Activated T-cell treated with anti-CD3 and anti-CD28 coated beads for 24 hours (primary cell): ENCODE results near the gene MEIS3.
A peak's percentile ranks its signal among the peaks of the same experiment; 100 is the strongest.

Experiments
- DNase-seq: peaks from one replicate; pipeline ENCODE4 v3.0.0-alpha.2; 2020; ENCODE audit warnings: low read depth

The MEIS3 gene

DNA sequence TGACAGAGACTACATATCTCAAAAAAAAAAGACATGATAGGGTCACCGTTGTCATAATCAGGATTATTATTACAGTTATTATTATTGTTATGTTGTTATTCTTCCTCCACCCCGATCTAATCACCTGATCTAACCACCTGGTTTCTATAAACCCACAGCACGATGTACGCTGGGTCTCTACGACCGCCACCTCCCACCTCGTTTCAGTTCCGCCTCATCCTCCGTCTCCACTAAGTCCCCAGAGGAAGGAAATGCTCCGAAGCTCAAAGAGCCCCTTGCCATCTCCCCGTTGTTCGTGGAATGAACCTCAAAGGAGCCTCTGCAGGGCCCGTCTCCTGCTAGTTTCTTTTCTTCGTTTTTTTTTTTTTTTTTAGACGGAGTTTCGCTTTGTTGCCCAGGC is 15.9 kb upstream of the MEIS3 start:
- no peak for DNase-seq

DNA sequence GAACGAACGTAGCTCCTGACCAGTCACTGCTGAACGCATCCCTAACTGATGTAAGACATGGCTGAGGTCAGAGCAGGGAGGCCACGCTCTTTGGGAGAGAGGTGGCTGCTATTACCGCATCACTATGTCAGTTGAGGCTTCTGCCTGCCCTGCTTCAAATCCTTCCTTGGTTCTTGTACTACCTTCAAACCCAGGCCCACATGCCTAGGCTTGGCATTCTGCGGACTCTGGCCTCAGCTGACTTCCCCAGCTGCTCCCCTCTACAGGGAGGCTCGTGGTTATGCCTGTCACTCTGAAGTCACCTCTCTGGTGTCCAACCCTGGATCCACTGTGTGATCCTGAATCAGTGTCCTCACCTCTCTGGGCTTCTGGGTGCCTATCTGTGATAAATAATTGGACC is 14.8 kb upstream of the MEIS3 start:
- DNase-seq = no peak

DNA sequence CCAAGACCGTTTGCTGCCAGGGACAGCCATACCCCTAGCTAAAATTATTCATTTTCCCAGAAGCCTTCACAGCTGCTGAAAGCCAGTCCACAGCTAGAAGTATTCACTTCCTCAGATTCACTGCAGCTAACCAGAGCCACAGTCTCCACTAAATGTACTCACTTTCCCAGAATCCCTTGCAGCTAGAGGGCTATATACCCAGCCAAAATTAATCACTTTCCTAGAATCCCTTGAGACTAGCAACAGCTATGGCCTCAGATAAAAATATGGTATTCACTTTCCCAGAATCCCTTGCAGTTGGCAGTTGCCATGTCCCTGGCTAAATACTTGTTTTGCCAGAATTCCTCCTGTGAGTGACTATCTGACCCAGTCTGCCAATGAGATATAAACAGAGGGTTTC is 13.8 kb upstream of the MEIS3 start:
- DNase-seq = no peak

DNA sequence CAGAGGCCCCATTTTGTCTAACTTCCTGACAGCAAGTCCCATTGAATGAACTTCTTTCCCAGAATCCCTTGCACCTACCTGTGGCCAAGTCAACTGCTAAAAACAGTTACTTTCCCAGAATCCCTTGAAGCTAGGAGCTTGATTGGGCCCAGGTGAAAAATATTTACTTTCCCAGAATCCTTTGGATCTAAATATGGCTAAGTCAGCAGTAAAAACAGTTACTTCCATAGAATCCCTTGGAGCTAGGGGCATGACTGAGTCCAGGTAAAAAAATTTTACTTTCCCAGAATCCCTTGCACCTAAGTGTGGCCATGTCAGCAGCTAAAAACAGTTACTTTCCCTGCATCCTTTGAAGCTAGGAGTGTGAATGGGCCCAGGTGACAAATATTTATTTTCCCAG is 13.2 kb upstream of the MEIS3 start:
- no peak for DNase-seq

DNA sequence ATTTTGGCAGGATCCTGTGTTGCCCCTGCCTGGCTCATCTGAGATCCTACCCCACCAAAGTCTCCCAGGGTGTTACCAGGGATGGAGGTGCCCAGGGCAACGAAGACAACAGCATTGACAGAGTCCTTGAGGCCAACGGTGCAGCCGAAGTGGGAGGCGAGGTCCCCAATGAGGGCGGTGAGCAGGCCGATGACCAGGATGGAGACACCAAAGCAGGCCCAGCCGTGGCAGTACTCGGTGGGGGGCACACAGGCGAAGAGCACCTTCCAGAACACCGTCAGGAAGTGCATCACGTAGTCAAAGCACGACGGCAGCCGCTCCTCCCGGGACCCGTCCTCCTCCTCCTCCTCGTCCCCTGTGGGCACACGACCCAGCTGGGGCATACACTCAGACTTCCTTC is 12.8 kb upstream of the MEIS3 start:
- DNase-seq = no peak

DNA sequence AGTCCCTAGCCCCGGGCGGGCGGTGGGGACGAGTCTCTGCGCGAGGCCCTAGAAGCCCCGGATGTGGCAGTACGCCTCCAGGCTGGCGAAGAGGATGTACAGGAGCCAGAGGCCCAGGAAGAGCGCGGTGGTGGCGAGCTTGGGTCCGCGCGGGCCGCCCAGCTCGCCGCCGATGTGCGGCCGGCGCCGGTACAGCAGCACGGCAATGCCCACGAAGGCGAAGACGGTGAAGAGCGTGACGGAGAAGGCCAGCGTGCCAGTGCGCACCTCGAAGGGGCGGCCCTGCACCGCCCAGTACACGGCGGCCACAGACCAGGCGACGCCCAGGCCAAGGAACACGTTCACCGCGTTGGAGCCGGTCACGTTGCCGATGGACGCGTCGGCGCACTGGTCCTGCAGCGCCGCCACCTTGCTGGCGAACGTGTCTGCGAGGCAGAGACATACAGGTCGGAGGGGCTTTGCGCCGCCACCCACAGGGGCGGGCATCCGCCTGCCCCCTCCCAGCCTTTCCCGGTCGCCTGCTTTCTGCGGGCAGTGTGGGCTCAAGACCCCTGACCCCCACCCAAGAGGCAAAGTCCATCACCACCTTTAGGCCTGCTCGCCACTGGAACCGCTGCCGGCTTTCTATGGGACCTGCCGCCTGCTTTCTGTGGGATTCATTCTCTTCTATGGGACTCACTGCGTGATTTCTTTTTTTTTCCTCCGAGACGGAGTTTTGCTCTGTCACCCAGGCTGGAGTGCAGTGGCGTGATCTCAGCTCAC is 10.9 kb upstream of the MEIS3 start:
- no peak for DNase-seq

DNA sequence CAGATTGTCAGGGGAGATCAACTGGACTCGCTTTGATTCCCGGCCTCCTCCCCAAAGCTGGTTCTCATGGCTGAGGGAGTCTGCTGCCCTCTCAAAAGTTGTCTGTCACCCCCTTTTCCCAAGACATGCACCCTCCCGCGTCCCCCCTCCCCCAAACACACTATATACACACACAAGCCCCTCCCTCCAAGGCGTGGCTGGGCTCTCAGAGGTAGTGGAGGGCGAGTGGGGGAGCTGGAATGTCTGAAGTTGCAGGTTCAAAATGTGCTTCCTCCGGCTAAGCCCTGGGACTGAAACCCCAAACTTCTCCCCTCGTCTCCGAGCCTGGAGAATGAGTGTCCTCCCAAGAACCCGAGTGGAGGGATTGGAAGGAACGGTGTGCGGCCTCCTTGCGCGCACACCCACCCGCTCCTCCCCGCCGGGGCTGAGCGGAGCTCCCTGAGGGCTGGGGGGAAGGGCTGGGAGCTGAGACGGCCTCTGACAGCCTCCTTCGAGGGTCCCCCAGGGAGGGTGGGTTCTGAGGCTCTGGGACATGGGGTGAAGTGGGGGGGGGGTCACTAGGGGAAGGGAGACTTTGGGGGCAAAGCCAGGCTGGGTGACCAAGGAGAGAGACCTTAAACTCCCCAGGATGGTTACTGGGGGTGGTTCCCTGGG is 9.9 kb upstream of the MEIS3 start:
- no peak for DNase-seq

DNA sequence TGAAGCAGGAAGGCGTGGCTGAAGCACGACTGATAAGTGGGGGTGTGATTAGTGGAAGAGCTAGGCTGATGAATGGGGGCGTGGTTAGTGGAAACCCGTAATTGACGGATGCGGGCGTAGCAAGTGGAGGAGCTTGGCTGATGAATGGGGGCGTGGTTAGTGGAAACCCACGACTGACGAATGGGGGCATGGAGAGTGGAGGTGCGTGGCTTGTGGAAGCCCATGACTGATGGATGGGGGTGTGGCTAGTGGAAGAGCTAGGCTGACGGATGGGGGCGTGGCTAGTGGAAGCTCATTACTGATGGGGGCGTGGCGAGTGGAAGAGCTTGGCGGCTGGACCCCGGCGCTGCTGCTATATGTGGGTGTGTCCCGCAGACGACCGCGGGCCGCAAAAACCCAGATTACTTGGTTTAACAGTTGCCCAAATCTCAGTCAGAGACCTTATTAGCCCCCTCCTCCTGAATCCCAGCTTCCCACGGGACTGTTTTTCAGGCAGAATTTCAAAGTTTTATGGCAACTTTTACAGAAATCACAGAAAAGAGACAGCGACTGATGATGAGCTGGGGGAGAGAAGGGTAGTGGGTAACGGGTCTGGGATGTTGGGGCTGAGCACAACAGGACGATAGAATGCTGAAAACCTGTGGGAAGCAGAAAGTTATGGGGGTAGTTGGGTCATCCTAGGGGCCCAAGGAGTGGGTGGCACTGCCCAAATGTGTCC is 9.0 kb upstream of the MEIS3 start:
- DNase-seq = peak; percentile 82

DNA sequence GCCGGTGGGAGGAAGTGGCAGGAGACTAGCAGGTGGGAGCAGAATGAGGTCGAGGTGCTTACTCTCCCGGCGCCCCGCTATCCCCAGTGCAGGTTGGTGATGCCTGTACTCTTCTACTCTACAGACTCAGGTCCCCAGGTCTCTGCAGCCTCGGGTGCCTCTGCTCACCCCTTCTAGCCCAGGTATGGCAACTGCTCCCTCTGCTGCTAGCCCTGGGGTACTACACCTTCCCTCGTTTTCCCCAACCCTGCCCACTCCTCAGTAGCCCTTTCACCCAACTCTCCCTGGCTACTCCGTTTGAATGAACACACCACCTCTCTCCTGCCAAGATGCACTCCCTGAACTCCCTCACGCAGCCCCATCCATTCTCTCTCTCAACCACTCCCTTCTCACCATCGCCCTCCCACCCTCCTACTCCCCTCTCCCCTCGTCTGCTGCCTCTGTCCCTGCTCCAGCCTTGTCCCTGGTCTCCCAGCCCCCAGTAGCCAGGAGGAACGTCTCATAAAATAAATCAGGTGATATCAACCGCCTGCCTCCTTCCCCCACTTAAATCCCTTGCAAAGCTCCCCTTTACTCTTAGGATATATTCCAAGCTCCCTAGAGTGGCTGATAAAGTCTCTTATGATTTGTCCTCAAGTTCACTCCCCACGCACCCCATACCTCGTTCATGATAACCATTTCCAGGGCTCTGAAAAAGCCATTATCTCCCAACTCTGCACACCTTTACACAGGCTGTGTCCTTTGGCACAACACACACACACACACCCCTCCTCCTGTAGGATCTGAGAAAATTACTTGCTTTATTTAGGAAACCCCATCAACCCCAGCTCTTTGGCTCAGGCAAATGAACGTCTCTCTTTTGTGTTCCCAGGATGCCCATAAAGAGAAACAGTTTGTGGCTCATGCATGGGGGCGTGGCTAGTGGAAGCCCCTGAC is 8.2 kb upstream of the MEIS3 start:
- DNase-seq = peak; percentile 61

DNA sequence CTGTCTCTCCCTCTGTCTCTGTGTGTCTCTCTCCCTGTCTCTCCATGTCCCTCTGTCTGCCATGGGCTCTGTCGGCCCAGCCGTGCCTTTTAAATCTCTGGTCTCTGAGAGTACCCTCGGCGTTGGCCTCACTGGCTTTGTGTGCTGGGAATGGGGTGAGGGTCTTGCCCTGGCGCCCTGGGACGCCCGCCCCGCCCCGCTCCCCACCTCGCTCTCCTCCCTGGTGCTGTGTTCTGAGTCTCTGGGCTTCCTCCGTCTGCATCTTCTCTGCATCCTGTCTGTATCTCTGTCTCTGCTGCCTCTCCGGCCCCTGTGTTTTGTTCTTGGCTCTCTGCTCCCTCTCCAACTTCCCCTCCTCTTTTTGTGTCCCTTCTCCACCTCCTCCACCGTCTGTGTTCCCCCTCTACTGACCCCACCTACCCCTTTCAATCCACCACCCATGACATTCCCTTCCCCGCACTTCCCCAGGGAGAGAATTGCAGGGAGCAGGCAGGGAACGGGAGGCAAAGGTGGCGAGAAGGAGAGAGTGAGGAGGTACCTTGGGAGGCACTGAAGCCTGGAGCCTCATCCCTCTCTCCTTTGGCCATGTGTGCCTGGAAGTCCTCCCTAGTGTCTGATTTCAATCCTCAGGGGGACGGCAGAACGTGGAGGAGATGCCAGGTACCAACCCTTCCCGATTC is 4.0 kb upstream of the MEIS3 start:
- no peak for DNase-seq

DNA sequence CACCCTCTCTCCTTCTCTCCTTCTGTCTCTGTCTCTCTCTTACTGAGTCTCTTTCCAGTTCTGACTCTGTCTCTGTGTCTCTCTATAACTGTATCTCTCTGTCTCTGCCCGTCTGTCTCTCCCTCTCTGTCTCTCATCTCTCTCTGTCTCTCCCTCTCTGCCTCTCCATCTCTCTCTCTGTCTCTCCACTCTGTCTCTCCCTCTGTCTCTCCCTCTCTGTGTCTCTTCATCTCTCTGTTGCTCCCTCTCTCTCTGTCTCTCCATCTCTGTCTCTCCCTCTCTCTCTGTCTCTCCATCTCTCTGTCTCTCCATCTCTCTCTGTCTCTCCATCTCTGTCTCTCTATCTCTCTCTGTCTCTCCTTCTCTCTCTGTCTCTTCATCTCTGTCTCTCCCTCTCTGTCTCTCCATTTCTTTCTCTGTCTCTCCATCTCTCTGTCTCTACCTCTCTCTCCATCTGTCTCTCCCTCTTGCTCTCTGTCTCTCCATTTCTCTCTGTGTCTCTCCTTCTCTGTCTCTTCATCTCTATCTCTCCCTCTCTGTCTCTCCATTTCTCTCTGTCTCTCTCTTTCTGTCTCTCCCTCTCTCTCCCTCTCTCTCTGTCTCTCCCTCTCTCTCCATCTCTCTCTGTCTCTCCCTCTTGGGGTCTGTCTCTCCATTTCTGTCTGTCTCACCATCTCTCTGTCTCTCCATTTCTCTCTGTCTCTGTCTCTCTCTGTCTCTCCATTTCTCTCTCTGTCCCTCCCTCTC is 3.3 kb upstream of the MEIS3 start:
- DNase-seq = no peak

DNA sequence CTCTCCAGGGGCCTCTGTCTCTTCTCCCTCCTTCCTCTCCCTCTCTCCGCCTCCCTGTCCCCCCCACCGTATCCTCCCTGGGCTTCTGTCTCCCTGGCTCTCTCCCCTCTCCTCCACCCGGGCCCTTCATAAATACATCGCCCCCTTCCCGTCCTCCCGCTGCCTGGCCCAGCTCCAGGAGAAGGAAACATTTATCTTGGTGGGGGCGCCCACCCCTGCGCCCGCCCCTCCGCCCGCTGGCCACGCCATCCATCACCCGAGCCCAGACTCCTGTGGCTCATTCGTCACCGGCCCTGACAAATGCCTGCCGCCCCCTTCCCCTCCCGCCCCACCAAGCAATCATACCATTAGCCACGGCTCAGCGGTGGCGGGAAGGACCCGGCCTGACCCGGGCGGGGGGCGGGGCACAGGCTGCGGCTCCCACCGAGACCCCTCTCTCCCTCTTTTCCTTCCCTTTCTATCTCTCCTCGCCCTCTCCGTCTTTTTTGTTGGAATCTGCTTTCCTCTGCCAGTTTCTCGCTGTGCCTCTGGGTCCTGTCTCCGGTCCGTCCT is 2.6 kb upstream of the MEIS3 start:
- DNase-seq = no peak

DNA sequence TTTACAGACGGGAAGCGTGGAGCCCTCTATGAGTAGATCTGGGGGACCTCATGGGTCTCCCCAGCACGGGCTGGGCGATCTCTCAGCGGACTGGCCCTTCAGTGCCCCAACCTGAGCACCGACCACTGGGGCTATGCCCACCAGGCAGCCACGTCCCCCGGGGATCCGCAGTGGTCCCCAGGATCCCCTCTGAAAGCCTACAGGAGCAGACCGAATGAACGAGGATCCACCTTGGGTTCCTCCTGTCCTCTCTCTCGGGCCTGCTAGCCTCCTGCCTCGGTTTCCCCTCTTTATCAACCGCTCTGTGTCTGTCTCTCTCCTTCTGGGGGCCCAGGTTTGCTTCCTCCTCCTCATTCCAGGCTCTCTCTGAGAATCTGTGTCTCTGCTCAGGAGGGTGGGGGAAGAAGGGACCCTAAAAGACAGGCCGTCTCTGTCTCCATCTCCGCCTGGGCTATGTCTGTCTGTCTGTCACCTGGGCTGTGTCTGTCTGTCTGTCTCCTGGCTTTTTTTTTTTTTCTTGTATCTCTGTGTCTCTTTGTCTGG is 2.0 kb upstream of the MEIS3 start:
- DNase-seq = no peak

DNA sequence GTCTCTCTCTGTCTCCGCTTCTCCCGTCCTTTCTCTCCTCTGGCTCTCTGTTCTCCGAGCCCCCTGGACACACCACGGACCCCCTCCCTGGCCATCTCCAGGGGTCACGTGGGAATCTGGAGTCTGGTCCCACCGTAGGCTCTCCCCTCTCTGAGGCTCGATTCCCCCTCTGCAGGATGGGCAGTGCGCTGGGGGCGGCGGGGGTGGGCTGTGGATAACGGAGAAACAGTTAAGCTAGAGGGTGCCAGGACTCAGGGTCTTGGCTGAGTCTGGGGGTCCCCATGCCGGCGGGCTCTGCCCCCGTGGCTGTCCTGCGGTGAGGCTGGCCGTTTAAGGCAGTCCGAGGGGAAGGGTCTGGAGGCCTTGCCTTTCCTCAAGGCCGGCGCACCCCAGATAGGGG is 462 bp upstream of the MEIS3 start:
- DNase-seq = no peak

DNA sequence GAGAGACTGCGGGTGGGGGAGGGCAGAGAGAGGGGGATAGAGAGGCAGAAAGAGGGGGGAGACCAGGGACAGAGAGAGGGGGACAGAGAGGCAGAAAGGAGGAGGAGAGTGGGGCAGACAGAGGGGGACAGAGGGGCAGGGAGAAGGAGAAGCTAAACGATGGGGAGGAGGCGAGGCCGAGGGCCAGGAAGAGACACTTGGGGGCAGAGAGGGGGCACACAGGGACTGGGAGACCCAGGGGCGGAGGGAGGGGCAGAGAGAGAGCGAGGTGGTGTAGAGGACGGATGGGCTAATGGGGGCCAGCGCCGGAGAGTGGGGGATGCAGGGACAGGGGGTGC is 666 bp downstream of the MEIS3 start:
- DNase-seq = no peak

DNA sequence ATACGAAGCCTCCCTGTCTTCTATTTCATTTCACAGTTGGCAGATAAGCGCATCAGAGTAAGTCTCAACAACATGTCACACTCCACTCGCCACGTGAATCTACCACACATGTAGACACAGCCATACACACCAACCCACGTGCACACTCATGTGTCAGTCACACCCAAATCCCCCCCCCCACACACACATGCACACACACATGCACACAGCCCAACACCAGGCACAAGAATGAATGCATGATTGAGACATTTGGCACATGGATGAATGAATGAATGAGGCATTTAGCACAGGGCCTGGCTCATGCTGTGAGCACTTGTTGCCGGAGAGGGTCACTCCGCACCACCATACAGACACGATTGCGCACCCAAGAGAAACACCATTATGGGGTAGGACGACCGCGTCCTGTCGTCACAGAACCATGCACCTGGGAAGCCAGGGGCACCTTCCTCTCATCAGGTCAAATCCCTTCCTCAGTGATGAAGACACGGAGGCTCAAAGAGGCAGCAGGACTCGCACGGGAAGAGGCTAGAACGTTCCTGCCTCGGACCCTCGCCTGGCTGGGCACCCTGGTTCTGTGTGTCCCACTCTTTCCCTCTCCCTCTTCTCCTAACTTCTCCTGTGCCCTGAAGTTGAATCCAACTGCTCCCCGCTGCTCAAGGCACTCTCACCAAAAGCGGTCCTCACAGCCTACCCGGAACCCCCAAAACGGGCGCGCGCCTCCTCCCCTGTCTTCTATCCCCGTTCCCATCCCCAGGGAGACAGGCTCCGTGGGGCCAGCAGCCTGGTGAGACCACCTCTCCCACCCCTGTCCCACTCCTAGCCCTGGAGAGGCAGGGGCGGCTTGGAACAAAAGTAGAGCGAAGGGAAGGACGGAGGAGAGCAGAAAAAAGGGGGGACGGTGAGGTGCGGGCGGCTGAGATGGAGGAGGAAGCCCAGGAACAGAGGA is 1.3 kb downstream of the MEIS3 start:
- no peak for DNase-seq

DNA sequence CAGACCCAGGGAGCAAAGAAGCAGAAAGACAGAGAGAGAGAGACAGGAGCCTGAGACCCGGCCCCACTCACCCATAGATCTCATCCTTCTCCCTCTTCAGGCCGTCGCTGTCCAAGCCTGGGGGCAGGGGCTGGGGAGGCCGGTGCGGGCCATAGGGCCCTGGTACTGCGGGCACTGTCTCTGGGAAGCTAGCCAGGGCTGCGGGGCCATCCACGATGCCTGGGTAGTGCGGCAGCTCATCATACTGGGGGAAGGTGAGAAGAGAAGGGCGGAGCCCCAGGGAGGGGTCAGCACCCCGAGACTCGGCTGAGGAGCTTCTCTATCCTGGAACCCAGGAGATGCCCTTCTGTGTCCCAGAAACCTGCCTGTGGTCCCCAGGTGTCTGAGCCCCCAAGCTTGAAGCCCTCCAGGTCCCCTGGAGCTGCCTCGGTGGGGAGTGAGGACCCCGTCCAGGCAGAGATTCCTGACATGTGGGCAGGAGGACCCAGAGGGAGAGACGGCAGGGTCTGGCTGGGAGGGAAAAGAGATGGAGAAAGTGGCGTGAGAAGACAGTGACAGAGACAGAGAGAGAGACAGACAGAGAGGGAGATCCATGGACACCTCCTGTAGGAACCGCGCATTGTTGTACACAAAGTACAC is 2.1 kb downstream of the MEIS3 start:
- no peak for DNase-seq

DNA sequence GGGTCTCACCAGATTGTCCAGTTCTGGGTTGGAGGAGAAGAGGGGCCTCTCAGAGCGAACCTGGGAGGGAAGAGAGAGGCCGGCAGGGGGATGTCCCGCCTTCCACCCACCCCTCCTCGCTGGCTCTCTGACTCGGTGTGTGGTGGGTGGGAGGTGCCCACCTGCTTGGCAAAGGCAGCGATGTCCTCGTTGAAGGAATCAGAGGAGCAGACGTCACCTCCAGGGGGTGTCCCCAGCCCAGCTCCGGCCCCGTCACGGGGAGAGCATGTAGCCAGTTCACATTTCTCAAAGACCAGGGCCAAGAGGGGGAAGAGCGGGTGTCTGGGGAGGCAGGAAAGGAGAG is 2.7 kb downstream of the MEIS3 start:
- no peak for DNase-seq
